Nephron (organoid): ENCODE measurements around the gene NUP50.

Experiments
- H3K27ac Mint-ChIP-seq, 3 experiments: 2 replicates each; pipeline ENCODE4 v1.8.0; 2020; ENCODE audit warnings: mixed read lengths in 3 of 3, mild to moderate bottlenecking in 2 of 3, moderate library complexity in 1 of 3
- H3K27me3 Mint-ChIP-seq: 2 replicates; pipeline ENCODE4 v1.8.0; 2021; ENCODE audit warnings: low read depth, mild to moderate bottlenecking, moderate library complexity, mixed read lengths
- H3K36me3 Mint-ChIP-seq: 2 replicates; pipeline ENCODE4 v1.8.0; 2020; ENCODE audit warnings: low read depth, mixed read lengths
- H3K4me1 Mint-ChIP-seq: 2 replicates; pipeline ENCODE4 v1.8.0; 2020; ENCODE audit warnings: mixed read lengths
- H3K4me3 Mint-ChIP-seq, 3 experiments: 2 replicates each; pipeline ENCODE4 v1.8.0; 2020; ENCODE audit warnings: mild to moderate bottlenecking in 3 of 3, mixed read lengths in 3 of 3, moderate library complexity in 2 of 3
- H3K9me3 Mint-ChIP-seq: 2 replicates; pipeline ENCODE4 v1.8.0; 2020; ENCODE audit warnings: mixed read lengths
- CTCF ChIP-seq, 3 experiments: fragments of 200-600 bp; sonication (generic); IDR thresholded peaks; one replicate each; pipeline ENCODE4 v1.5.0; 2021; ENCODE audit warnings: antibody characterized with exemption in 3 of 3; ENCODE audit not compliant: unreplicated experiment in 3 of 3

NUP50 gene

GRCh38 chr22:45235851-45236342 is 72.2 kb downstream of the NUP50 start:
- Mint-ChIP-seq H3K27me3 (peaks cover 14% of the 10 kb centered on the region), H3K4me3 (no peak overlapping the region), H3K4me1 (peaks cover 17% of the 10 kb centered on the region), H3K36me3 (peaks cover 5% of the 10 kb centered on the region), H3K9me3 (no peaks in the 10 kb centered on the region), H3K27ac (no peak overlapping the region)
- TF ChIP-seq CTCF (IDR thresholded peaks at IDR 0.05; ENCODE audit: unreplicated experiment in 3 of 3) = no peak

GRCh38 chr22:45237065-45237990 is 73.6 kb downstream of the NUP50 start:
- TF ChIP-seq CTCF (IDR thresholded peaks at IDR 0.05; ENCODE audit: unreplicated experiment in 3 of 3) = no peak
- Mint-ChIP-seq H3K27me3 (peaks cover 14% of the 10 kb centered on the region), H3K4me1 (peaks cover 21% of the 10 kb centered on the region), H3K9me3 (no peaks in the 10 kb centered on the region), H3K27ac (no peak overlapping the region), H3K4me3 (peak overlapping the region; percentile 46 to 54 (median 50)), H3K36me3 (peaks cover 5% of the 10 kb centered on the region)
